NCI-H446 treated with DMSO at 0.1 percent for 48 hours (cell line): ENCODE measurements around the gene CPM.
"Not testable (repeated sequence)": the region's sequence is repeated elsewhere in the genome, so short reads cannot be mapped to it uniquely, and the experiment has no call there.

Source experiments
- DNase-seq: peaks from one replicate; lab custom pipeline; 2025; lab: John Stamatoyannopoulos, UW

Gene CPM

DNA sequence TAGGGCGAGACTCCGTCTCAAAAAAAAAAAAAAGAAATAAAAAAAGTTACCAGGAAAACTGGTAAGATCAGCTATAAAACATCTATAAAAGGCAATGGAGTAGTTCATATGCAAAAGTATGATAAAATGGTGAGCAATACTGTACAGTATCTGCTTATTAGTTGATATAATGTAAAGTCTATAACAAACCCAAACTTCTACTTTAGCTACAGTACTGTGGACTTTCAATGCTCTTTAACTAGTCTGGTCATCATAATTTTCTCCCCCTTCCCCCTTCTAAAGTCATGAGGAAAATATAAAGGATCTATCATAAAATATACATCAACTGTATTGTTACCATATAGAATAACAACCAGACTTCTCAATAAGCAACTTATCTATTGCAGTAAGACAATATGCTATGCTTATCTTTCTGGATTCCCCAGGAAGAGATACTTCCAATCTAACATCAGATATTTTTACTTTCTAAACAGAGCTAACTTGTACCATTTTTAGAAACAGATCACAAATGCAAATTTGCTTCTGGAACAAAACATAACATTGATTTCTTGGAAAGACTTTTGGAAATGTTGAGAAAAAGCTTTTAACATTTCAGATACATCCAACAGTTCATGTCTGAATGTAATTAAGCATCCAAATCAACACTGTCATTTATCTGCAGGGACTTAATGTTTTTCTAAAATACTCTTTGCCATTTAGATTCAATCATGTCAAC lies 81.2 kb downstream of the CPM start:
- DNase-seq = no peak

DNA sequence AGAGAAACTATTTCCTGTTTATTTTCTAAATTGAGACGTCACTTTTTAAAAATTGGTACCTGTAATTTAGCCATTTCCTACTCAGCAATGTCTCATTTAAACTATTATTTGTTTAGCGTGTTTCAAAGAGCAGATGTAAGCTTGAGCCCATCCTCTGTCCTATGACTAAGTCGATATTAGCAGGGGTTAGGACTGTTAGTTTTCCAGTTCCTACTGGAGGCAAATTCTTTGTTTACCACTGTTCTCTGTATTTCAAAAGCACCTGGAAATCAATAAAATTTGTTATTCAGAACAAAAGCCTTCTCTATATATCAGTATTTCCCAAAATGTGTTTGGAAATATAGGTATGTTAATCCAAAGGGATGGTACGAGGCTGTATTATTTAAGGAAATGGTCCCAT lies 82.6 kb downstream of the CPM start:
- DNase-seq = no peak

DNA sequence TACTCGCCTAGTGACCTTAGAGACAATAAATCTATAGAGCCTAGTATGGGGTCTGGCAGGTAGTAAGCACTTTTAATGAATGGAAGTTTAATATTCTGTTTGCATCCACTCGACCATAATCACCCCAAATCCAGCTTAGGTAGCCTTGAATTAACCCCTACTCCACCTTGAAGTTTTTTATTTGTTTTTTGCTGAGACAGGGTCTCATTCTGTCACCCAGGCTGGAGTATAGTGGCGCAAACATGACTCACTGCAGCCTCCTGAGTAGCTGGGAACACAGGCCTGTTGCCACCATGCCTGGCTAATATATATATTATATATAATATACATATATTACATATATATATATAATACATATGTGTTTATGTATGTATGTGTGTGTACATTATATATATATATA lies 86.2 kb downstream of the CPM start:
- DNase-seq = no peak

DNA sequence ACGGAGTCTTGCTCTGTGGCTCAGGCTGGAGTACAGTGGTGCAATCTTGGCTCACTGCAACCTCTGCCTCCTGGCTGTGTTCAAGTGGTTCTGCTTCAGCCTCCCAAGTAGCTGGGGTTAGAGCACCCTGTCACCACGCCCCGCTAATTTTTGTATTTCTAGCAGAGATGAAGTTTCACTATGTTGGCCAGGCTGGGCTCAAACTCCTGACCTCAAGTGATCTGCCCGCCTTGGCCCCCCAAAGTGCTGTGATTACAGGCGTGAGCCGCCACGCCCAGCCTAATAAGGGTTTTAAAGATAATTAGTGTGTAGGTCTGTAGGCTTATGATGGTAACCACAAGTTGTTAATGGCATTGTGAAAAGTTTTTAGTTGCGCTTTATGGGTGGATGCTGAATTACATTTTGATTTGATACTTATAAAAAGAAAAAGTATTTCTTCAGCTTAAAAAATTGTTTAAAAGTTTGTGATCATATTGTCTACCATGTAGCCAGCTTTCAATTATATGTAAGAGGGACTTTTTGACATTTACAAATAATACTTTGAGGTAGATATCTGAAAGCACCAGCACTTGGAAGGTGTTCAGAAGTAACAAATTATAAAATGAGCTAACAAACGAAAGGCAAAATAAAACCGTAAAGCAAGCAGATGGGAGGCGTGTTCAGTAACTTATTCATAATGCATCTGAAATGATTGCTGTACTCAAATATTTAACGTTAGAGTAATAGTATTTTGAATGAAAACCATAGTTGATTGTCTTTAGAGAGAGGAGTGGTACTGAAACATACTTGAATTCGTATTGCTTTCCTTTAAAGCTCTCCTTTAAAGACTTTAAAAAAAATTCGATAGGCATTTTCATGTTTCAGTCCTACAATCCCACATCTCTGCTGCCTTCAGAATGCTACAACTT lies 87.9 kb downstream of the CPM start:
- no peak for DNase-seq

DNA sequence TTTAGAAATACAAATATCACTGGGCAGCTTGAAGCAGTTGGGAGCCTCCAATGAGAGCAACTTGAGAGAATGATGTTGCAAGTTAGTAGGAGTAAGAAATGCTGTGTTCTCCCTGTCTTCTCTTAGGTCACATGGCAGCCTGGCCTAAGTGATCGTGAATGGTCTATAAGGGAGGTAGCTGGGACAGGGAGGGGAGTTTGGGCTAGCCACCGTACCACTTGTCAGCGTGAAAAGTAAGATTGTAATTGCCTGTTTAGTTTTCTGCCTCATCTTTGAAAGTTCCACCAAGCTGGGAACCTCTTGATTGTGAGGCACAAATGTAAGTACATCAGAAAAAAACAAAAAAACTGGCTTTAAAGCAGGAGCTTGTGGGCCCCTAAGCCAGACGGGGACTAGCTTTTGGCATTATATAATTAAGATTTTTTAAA lies 88.6 kb downstream of the CPM start:
- DNase-seq = no peak

DNA sequence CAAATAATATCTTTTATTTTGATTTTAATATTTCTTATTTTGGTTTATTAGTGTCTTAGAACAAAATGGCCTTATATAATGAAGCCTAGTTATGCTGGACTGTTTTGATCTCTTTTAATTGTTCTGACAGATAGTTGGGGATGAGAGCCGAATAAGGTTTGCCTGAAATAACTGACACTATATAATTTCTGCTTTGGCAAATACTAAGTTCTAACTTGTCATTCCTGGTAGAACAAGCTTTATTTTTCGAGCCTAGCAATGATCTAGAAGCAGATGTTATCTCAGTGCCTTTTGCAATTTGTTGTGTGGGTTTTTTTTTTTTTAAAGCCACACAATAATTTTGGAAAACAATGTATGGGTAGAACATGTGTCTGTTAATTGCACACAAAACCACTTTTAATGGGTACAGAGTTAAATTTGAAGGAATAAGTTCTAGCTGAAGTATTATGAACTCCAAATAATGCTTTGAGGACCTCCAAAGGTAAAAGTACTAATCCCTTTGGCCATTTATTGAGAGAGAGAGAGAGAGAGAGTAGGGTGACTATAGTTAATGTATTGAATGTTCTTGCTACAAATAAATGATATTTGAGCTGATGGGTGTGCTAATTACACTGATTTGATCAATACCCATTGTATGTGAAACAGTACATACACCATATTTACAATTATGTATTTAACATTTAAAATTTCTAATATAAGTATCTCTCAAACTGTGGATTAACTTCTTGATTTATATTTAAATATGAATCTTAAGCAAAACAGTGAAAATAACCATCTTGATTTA lies 90.0 kb downstream of the CPM start:
- no peak for DNase-seq

DNA sequence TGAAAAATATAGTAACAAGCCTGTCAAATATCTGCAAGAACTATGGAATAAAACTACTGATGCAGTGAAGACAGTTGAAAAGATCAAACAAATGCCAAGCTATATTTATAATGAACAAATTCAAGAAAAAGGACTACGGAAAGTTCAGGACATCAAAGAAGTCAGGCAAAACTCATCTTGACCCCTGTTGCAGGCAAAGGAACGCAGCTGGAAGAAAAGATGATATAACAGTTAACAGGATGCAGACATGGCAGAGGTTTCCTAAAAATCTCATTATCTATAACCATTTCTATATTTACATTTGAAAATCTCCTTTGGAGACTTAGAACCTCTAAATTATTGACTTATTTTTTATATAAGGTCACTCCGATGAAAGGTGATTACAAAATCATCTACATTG lies 90.8 kb downstream of the CPM start:
- no peak for DNase-seq

DNA sequence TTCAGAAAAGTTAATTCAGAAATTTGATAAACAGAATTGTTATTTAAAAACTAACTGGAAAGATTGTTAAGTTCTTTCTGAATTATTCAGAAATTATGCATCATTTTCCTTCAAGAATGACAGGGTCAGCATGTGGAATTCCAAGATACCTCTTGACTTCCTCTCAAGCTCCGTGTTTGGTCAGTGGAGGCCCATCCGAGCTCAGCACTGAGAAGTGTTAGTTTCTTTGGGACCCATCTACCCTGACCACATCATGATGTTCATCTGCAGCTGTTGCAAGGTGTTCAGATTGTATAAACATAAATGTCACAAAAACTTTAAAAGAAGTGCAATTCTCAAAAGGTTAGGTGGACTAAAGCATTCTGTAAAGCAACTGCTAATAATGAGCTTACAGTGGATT lies 91.3 kb downstream of the CPM start:
- no peak for DNase-seq

DNA sequence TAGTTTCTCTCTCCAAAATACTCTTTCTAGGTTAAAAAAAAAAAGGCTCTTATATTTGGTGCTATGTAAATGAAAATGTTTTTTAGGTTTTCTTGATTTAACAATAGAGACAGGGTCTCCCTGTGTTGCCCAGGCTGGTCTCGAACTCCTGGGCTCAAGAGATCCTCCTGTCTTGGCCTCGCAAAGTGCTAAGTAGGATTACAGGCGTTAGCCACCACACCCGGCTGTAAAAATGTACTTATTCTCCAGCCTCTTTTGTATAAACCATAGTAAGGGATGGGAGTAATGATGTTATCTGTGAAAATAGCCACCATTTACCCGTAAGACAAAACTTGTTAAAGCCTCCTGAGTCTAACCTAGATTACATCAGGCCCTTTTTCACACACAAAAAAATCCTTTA lies 91.8 kb downstream of the CPM start:
- DNase-seq = not testable (repeated sequence)

DNA sequence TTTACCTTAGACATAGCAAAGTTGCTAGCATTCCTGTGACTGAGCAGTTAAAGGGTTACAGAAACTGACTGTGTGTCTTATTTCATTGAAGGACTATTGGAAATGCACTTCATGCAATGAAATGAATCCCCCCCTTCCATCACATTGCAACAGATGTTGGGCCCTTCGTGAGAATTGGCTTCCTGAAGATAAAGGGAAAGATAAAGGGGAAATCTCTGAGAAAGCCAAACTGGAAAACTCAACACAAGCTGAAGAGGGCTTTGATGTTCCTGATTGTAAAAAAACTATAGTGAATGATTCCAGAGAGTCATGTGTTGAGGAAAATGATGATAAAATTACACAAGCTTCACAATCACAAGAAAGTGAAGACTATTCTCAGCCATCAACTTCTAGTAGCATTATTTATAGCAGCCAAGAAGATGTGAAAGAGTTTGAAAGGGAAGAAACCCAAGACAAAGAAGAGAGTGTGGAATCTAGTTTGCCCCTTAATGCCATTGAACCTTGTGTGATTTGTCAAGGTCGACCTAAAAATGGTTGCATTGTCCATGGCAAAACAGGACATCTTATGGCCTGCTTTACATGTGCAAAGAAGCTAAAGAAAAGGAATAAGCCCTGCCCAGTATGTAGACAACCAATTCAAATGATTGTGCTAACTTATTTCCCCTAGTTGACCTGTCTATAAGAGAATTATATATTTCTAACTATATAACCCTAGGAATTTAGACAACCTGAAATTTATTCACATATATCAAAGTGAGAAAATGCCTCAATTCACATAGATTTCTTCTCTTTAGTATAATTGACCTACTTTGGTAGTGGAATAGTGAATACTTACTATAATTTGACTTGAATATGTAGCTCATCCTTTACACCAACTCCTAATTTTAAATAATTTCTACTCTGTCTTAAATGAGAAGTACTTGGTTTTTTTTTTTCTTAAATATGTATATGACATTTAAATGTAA lies 93.5 kb downstream of the CPM start:
- DNase-seq = no peak

DNA sequence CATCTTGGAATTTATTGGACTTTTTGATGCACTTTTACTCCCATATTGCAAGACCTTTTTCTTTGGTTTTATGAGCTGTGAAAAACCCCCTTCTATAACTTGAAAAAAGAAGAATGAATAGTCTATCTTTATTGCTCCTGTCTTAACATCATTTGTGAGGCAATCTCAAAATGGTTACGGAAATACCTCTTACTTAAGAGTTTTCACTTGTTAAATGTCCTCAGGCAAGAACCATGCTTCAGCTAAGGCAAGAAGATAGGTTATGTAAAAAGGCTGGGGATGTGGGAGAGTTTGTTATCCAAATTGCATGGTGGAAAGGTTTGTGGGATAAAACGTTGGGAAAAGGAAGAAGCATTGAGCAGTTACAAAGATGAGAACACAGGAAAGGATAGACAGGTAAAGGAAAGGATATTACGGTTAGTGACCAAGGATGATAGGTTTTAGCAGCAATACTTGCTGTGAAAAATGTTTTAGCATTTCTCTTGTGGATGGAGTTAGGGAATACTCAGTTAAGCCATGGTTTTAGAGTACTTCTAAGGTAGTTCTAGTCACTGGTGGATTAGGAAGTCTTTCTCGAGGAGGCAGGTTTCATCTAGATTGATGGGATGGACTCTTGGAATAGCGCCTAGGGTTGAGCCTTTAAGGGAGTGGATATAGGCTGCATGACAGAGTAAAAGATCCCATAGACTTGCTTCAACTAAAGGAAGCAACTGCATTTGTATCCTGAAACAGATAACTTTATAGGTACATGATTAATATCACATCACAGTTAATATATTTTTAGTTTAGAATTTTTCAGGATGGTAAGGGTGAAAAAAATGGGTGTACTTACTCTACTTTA lies 94.7 kb downstream of the CPM start:
- DNase-seq = no peak

DNA sequence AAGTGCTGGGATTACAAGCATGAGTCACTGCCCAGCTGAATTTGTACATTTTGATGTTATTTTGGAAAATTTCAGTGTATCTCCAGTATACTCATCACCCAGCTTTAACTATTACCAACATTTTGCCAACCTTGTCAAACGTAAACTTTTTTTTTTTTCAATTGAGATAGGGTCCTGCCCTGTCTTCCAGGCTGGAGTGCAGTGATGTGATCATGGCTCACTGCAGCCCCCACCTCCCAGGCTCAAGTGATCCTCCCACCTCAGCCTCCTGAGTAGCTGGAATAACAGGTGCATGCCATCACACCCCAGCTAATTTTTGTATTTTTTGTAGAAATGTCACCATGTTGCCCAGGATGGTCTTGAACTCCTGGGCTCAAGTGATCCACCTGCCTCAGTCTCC lies 95.8 kb downstream of the CPM start:
- no peak for DNase-seq

DNA sequence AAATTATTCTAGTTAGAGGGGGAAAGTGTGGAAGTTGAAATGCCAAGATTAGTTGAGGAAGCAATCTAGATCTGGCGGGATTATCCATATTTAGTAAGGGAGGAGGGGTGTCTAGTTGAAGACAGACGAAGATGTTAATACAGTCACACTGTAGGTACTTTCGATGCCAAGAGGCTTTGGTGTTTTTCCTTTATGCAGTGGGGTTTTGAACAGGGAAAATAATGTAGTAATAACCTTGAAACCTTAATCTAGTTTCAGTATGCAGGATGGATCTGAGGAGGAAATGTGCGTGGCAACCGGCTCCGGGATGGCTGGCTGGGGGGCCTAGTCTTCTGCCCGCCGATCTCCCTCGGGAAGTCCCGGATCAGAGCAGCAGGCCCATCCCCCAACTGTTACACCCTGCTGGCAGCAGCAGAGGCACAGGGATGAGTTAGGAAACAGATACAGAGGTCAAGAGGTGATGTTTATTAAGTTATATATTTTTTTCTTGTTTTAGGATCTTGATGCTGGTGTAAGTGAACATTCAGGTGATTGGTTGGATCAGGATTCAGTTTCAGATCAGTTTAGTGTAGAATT lies 97.5 kb downstream of the CPM start:
- no peak for DNase-seq

DNA sequence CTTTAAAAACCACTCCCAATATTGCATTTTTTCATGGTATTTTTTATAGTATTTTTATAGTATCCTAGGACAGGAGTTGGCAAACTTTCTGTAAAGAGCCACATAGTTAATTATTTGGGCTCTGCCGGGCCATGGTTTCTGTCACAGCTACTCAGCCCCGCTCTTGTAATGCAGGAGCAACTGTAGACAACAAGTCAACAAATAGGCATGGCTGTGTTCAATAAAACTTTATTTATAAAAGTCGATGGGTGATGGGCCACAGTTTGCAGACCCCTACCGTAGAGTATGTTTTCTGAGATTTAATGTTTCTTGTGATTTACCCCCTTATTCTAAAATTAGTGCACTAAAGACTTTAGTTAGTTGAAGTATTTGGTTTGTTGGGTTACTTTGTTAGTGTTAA lies 99.5 kb downstream of the CPM start:
- no peak for DNase-seq

DNA sequence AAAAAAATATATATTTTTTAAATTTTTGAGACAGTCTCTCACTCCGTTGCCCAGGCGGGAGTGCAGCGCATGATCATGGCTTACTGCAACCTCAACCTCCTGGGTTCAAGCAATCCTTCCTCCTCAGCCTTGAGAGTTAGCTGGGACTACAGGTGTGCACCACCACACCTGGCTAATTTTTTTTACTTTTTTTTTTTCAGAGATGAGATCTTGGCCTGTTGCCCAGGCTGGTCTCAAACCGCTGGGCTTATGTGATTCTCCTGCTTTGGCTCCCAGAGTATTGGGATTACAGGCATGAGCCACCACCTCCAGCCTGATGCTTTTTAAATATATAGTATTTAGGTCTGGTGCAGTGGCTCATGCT lies 100.5 kb downstream of the CPM start:
- no peak for DNase-seq

DNA sequence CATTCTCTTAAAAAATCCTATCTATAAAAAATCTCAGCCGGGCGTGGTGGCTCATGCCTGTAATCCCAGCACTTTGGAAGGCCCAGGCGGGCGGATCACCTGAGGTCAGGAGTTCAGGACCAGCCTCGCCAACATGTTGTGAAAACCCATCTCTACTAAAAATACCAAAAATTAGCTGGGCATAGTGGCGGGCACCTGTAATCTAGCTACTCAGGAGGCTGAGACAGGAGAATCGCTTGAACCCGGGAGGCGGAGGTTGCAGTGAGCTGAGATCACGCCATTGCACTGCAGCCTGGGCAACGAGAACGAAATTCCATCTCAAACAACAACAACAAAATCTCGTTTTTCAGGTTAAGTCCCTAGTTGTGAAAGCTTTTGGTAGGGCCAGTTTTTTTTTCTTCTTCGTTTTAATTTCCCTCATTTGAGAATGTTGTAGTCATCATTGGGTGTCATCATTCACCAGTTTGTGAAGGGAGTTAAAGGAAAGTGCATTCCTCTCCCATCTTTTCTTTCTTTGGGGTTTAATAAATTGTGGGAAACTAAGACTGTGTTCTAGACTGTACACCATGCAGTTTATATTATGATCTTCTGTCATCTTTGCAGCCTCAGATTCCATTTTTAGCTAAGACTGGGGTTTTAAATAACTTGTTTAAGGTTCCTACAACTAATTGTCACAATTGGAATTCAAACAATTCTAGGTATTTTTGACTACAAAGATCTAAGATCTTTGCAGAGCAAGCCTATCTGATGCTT lies 101.0 kb downstream of the CPM start:
- no peak for DNase-seq

DNA sequence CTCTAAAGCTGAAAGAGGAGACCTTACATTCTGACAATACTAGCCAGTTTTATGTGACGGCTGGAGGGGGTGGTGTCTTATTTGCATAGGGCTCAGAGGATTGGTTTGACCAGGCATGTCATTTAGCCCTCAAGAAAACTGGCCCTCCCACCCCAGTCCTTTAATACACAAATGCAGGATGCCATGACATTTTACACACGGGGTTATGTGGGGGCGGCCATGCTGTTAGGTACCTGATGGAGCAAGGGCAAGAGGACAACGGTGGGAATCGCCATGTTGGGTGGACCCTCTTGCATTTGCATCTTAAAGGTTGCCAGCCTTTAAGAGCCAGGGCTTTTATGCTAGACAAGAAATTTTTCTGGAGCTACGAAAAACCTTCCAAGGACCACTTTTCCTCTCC lies 101.7 kb downstream of the CPM start:
- DNase-seq = no peak

DNA sequence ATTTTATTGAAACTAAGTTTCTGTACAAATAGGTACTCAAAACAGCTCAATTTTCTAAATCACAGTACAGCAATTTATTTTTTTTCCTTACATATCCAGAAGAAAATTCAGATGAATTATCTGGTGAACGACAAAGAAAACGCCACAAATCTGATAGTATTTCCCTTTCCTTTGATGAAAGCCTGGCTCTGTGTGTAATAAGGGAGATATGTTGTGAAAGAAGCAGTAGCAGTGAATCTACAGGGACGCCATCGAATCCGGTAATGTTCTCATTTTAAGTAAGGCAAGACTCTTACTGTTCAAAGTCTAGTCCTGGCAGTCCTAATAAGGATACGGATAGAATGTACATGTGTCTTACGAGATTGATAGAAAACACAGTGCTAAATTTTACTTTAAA lies 104.3 kb downstream of the CPM start:
- no peak for DNase-seq

DNA sequence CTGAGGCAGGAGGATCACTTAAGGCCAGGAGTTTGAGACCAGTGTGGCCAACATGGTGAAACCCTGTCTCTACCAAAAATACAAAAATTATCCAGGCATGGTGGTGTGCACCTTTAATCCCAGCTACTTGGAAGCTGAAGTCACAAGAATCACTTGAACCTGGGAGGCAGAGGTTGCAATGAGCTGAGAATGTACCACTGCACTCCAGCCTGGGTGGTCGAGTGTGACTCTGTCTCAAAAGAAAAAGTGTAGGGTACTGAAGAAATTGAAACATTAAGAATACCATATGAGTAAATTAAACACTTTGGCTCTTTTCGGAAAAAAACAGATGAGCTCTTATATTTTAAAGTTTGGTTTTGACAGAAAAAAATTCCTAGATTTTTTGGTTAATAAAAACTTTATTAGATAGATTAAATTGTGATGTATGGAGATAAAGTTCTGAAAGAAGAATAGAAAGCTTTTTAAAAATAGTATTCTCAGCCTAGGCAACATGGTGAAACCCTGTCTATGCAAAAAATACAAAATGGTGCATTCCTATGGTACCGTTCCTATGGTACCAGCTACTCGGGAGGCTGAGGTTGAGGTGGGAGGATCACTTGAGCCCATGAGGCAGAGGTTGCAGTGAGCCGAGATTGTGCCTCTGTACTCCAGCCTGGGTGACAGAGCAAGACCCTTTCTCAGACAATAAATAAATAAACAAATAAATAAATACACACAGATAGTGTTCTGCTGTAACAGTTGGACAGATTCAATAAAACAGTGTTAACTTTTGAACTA lies 104.9 kb downstream of the CPM start:
- no peak for DNase-seq
